ENCODE measurements around the gene ENTPD3.

The ENTPD3 gene

DNA sequence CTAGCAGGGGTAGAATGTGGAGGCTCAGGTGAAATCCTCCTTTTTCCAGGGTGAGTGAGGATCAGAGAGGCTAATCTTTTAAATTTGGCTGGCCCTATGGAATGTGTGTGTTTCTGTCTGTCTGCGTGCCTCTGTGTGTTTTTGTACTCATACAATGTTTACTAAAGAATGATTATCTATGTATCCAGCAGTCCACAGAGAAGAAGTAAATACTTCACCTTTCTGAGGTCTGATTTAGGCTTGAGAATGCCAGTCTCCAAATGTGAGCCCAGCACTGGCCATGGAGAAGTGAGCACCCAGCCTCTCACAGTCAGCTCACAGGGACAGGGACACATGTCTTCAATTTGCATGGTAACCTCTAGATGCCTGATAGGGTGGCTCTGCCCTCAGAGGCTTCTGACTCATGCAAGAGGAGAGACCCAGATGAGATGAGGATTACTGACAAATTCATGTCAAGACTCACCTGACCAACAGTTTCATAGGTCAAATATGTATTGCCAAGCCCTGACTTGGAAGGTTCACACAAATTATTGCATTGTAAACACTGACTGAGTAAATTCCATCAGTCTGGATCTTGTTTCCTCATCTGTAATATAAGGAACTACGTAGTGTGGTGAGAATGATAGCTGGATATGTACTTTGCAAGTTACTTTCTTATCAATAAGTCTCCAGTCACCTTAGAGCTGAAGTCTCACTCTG, 31.0 kb downstream of the ENTPD3 start:
- no peaks in the 10 kb centered on the region for H3K9me3 ChIP-seq (ENCODE audit: insufficient read depth, low read length)
- no peak overlapping the region for H3K9ac ChIP-seq (ENCODE audit: low read length)
- no peak overlapping the region for H3K4me2 ChIP-seq (ENCODE audit: low read depth, low read length, poor library complexity, severe bottlenecking)
- no peaks in the 10 kb centered on the region for H4K20me1 ChIP-seq (ENCODE audit: low read depth, low read length)
- H3F3A ChIP-seq (ENCODE audit: insufficient read depth): no peaks in the 10 kb centered on the region
- no peak for TF ChIP-seq EZH2phosphoT487 (conservative IDR thresholded peaks at IDR 0.05; ENCODE audit: low read length)
- TF ChIP-seq, protein P1, sequence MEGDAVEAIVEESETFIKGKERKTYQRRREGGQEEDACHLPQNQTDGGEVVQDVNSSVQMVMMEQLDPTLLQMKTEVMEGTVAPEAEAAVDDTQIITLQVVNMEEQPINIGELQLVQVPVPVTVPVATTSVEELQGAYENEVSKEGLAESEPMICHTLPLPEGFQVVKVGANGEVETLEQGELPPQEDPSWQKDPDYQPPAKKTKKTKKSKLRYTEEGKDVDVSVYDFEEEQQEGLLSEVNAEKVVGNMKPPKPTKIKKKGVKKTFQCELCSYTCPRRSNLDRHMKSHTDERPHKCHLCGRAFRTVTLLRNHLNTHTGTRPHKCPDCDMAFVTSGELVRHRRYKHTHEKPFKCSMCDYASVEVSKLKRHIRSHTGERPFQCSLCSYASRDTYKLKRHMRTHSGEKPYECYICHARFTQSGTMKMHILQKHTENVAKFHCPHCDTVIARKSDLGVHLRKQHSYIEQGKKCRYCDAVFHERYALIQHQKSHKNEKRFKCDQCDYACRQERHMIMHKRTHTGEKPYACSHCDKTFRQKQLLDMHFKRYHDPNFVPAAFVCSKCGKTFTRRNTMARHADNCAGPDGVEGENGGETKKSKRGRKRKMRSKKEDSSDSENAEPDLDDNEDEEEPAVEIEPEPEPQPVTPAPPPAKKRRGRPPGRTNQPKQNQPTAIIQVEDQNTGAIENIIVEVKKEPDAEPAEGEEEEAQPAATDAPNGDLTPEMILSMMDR (IDR thresholded peaks at IDR 0.05; ENCODE audit: insufficient read depth, low read length, poor library complexity, severe bottlenecking): no peak
- H3K9me2 ChIP-seq (replicated peaks; ENCODE audit: insufficient read depth, low read length): no peaks in the 10 kb centered on the region
- no peak overlapping the region for H3K27ac ChIP-seq (ENCODE audit: low read depth, low read length)
- no peaks in the 10 kb centered on the region for H3K36me3 ChIP-seq (ENCODE audit: low read length)
- H3K27me3 ChIP-seq (ENCODE audit: low read length): no peaks in the 10 kb centered on the region
- no peak overlapping the region for H2AFZ ChIP-seq (ENCODE audit: low read depth, low read length, severe bottlenecking)
- H3K4me3 ChIP-seq (ENCODE audit: insufficient read depth, low read length, poor library complexity, severe bottlenecking): no peak overlapping the region
- H3K79me2 ChIP-seq (ENCODE audit: insufficient read depth, low read length): no peaks in the 10 kb centered on the region

DNA sequence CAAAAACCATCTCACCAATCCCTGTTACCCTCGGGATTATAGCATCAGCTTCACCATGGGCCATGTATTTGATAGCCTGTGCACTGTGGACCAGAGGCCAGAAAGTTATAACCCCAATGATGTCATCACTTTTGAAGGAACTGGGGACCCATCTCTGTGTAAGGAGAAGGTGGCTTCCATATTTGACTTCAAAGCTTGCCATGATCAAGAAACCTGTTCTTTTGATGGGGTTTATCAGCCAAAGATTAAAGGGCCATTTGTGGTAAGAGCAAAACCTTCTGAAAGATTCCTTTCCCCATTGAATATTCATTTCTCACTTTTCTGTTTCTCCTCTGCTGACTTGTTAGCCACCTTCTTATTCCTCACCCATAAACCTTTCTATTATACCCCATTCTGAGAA, 35.9 kb downstream of the ENTPD3 start:
- Histone ChIP-seq H3K9me2 (replicated peaks; ENCODE audit: insufficient read depth, low read length) (no peaks in the 10 kb centered on the region), H2AFZ (ENCODE audit: low read depth, low read length, severe bottlenecking) (no peak overlapping the region), H3K79me2 (ENCODE audit: insufficient read depth, low read length) (no peaks in the 10 kb centered on the region), H3K9me3 (ENCODE audit: insufficient read depth, low read length) (no peaks in the 10 kb centered on the region), H4K20me1 (ENCODE audit: low read depth, low read length) (no peaks in the 10 kb centered on the region), H3F3A (ENCODE audit: insufficient read depth) (no peaks in the 10 kb centered on the region), H3K4me3 (ENCODE audit: insufficient read depth, low read length, poor library complexity, severe bottlenecking) (no peak overlapping the region), H3K27ac (ENCODE audit: low read depth, low read length) (no peak overlapping the region), H3K9ac (ENCODE audit: low read length) (no peak overlapping the region), H3K36me3 (ENCODE audit: low read length) (no peaks in the 10 kb centered on the region), H3K4me2 (ENCODE audit: low read depth, low read length, poor library complexity, severe bottlenecking) (no peak overlapping the region), H3K27me3 (ENCODE audit: low read length) (no peaks in the 10 kb centered on the region)
- TF ChIP-seq EZH2phosphoT487 (conservative IDR thresholded peaks at IDR 0.05; ENCODE audit: low read length): no peak
- TF ChIP-seq, protein P1 (IDR thresholded peaks at IDR 0.05; ENCODE audit: insufficient read depth, low read length, poor library complexity, severe bottlenecking): no peak

DNA sequence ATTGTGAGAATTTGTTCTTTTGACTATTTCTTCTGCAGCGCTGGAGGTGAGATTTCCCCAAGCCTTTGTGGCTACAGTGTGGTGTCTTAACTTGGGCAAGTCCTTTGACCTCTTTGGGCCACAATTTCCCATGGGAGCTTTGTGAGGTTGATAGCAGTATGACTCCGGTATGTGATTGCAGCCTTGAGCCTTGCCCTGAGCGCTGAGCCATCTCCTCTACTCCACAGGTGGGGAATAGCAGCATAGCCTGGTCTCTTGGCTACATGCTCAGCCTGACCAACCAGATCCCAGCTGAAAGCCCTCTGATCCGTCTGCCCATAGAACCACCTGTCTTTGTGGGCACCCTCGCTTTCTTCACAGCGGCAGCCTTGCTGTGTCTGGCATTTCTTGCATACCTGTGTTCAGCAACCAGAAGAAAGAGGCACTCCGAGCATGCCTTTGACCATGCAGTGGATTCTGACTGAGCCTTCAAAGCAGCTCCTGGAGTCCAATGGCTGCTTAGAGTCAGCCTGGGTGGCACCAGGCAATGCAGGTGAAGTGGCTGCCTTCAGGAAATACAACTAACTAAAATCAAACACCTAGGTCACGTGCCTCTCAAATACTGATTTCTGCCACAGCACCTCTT, 40.2 kb downstream of the ENTPD3 start:
- no peaks in the 10 kb centered on the region for H4K20me1 ChIP-seq (ENCODE audit: low read depth, low read length)
- H3K36me3 ChIP-seq (ENCODE audit: low read length): no peaks in the 10 kb centered on the region
- TF ChIP-seq, protein P1 (IDR thresholded peaks at IDR 0.05; ENCODE audit: insufficient read depth, low read length, poor library complexity, severe bottlenecking): no peak
- no peak for TF ChIP-seq EZH2phosphoT487 (conservative IDR thresholded peaks at IDR 0.05; ENCODE audit: low read length)

More for the DNA sequence above, 40.2 kb downstream of the ENTPD3 start:
- Histone ChIP-seq H3K27ac (ENCODE audit: low read depth, low read length) (no peak overlapping the region), H3K9me3 (ENCODE audit: insufficient read depth, low read length) (no peaks in the 10 kb centered on the region), H2AFZ (ENCODE audit: low read depth, low read length, severe bottlenecking) (no peak overlapping the region), H3K9ac (ENCODE audit: low read length) (no peak overlapping the region), H3K4me2 (ENCODE audit: low read depth, low read length, poor library complexity, severe bottlenecking) (no peak overlapping the region), H3K4me3 (ENCODE audit: insufficient read depth, low read length, poor library complexity, severe bottlenecking) (no peak overlapping the region), H3K9me2 (replicated peaks; ENCODE audit: insufficient read depth, low read length) (no peaks in the 10 kb centered on the region), H3K79me2 (ENCODE audit: insufficient read depth, low read length) (no peaks in the 10 kb centered on the region), H3F3A (ENCODE audit: insufficient read depth) (no peaks in the 10 kb centered on the region), H3K27me3 (ENCODE audit: low read length) (no peaks in the 10 kb centered on the region)
